CD4-positive, alpha-beta T cell (primary cell): ENCODE results near the gene KCTD7. TPM values are rescaled to one million over a fixed set of nuclear protein-coding genes. Genes with fewer than 3 reads are reported as not detected.

Source experiments
- ATAC-seq: fragments of 200-7000 bp; cut with Tn5 transposase; one replicate; pipeline ENCODE4 v1.10.0; 2022; ENCODE audit warnings: mild to moderate bottlenecking; ENCODE audit not compliant: poor library complexity
- CTCF ChIA-PET: fragments of 350-600 bp; sonication (Branson Sonifier 250); formaldehyde crosslinking; loops from one replicate; lab custom pipeline; 2021; ENCODE audit warnings: antibody characterized with exemption, inconsistent platforms; lab: Charles Lee
- POLR2A ChIA-PET: fragments of 350-600 bp; sonication (Branson Sonifier 250); formaldehyde crosslinking; loops from one replicate; lab custom pipeline; 2021; ENCODE audit warnings: antibody characterized with exemption, inconsistent platforms; lab: Charles Lee
- DNase-seq, 14 experiments: peaks; one replicate each; pipeline ENCODE4 v3.0.0-alpha.2; 2013 to 2020; ENCODE audit warnings: mixed read lengths in 2 of 14
- H3K27ac ChIP-seq, 2 donors: one replicate each; pipeline versions ENCODE4 v1.5.1 to v1.7.0; 2013; ENCODE audit warnings: low read length in 2 of 2, low read depth in 1 of 2, mild to moderate bottlenecking in 1 of 2
- H3K27me3 ChIP-seq, 2 experiments: 1 replicate in 1 of 2; 2 replicates in 1 of 2; pipeline versions ENCODE4 v1.6.1 to v1.7.0; 2013; ENCODE audit warnings: low read length in 2 of 2, control low read depth in 1 of 2, mild to moderate bottlenecking in 1 of 2, moderate library complexity in 1 of 2; ENCODE audit not compliant: insufficient read depth in 2 of 2, control insufficient read depth in 1 of 2
- H3K36me3 ChIP-seq: one replicate; pipeline ENCODE4 v1.6.1; 2013; ENCODE audit warnings: low read length, control low read depth; ENCODE audit not compliant: insufficient read depth
- H3K4me1 ChIP-seq: one replicate; pipeline ENCODE4 v1.6.1; 2013; ENCODE audit warnings: low read length, control low read depth; ENCODE audit not compliant: insufficient read depth
- H3K4me3 ChIP-seq: one replicate; pipeline ENCODE4 v1.5.1; 2013; ENCODE audit warnings: mild to moderate bottlenecking, low read length, moderate library complexity
- H3K9me3 ChIP-seq, 2 experiments: 1 replicate in 1 of 2; 2 replicates in 1 of 2; pipeline versions ENCODE4 v1.6.1 to v1.7.0; 2013; ENCODE audit warnings: low read length in 2 of 2, mild to moderate bottlenecking in 2 of 2, control low read depth in 1 of 2, moderate library complexity in 1 of 2; ENCODE audit not compliant: control insufficient read depth in 1 of 2, insufficient read depth in 1 of 2
- H3K27ac Mint-ChIP-seq: one replicate; pipeline ENCODE4 v1.8.0; 2020; ENCODE audit warnings: mixed read lengths
- H3K27me3 Mint-ChIP-seq: one replicate; pipeline ENCODE4 v1.8.0; 2021; ENCODE audit warnings: mixed read lengths
- H3K36me3 Mint-ChIP-seq: one replicate; pipeline ENCODE4 v1.8.0; 2021; ENCODE audit warnings: low read depth, mixed read lengths
- H3K4me1 Mint-ChIP-seq: one replicate; pipeline ENCODE4 v1.8.0; 2021; ENCODE audit warnings: low read depth, mixed read lengths
- H3K4me3 Mint-ChIP-seq: one replicate; pipeline ENCODE4 v1.8.0; 2020; ENCODE audit warnings: mild to moderate bottlenecking, mixed read lengths
- H3K9me3 Mint-ChIP-seq: one replicate; pipeline ENCODE4 v1.8.0; 2020; ENCODE audit warnings: mixed read lengths
- intact Hi-C, 2 experiments: fragments of 100-400 bp; cut with DNase I in 1 of 2; cut with micrococcal nuclease in 1 of 2; formaldehyde crosslinking; loops; one replicate each; pipeline versions ENCODE4 v1.15.1 to v1.9.0; 2023 to 2025; cut with DNase I, micrococcal nuclease
- total RNA-seq, 174 experiments: library from RNA in 2 of 174; stranded (reverse) in 2 of 174; gene quantifications; one replicate each; pipeline ENCODE4 v1.2.3 and lab custom pipeline; 2021 to 2026
- TF ChIP-seq, protein P1 (sequence below): fragments of 200-600 bp; IDR thresholded peaks from one replicate; pipeline ENCODE4 v1.8.0; 2022; ENCODE audit warnings: antibody characterized with exemption, mild to moderate bottlenecking

The KCTD7 gene
- total RNA-seq, 2 experiments from 2014 or later: 15.2 TPM

DNA sequence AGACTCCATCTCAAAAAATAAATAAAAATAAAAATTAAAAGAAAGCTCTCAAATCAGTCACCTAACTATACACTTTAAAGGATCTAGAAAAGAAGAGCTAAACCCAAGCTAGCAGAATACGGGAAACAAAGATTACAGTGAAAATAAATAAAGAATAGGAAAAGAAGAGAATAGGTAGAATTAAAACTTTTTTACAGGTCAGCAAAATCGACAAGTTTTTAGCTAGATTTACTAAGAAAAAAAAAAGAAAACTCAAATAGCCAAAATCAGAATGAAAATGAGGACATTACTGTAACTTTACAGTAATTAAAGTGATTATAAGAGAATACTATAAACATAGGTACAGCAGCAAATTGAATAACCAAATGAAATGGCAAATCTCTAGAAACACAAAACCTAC lies 60.4 kb downstream of the KCTD7 start:
- TF ChIP-seq, protein P1, sequence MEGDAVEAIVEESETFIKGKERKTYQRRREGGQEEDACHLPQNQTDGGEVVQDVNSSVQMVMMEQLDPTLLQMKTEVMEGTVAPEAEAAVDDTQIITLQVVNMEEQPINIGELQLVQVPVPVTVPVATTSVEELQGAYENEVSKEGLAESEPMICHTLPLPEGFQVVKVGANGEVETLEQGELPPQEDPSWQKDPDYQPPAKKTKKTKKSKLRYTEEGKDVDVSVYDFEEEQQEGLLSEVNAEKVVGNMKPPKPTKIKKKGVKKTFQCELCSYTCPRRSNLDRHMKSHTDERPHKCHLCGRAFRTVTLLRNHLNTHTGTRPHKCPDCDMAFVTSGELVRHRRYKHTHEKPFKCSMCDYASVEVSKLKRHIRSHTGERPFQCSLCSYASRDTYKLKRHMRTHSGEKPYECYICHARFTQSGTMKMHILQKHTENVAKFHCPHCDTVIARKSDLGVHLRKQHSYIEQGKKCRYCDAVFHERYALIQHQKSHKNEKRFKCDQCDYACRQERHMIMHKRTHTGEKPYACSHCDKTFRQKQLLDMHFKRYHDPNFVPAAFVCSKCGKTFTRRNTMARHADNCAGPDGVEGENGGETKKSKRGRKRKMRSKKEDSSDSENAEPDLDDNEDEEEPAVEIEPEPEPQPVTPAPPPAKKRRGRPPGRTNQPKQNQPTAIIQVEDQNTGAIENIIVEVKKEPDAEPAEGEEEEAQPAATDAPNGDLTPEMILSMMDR: no peak
- peaks cover 6% of the 10 kb centered on the region for H3K4me1 Mint-ChIP-seq
- ChIA-PET POLR2A (interaction anchor here (0.9 kb wide), 1 partner anchor 51 kb away, joined by 3 read pairs; no protein-coding TSS in a partner anchor), CTCF (no interaction called here)
- H3K9me3 Mint-ChIP-seq: no peaks in the 10 kb centered on the region
- H3K4me3 ChIP-seq: no peak overlapping the region
- no peak overlapping the region for H3K4me3 Mint-ChIP-seq
- DNase-seq: no peak
- intact Hi-C loops: no loop called here
- no peak for ATAC-seq
- no peaks in the 10 kb centered on the region for H3K4me1 ChIP-seq
- peaks cover 10% of the 10 kb centered on the region for H3K36me3 Mint-ChIP-seq
- H3K9me3 ChIP-seq: peaks cover 0 to 4% of the 10 kb centered on the region in 2 experiments
- no peaks in the 10 kb centered on the region for H3K27me3 Mint-ChIP-seq
- peaks cover 3% of the 10 kb centered on the region for H3K36me3 ChIP-seq
- H3K27ac ChIP-seq: no peak overlapping the region
- no peak overlapping the region for H3K27ac Mint-ChIP-seq
- H3K27me3 ChIP-seq: no peaks in the 10 kb centered on the region

DNA sequence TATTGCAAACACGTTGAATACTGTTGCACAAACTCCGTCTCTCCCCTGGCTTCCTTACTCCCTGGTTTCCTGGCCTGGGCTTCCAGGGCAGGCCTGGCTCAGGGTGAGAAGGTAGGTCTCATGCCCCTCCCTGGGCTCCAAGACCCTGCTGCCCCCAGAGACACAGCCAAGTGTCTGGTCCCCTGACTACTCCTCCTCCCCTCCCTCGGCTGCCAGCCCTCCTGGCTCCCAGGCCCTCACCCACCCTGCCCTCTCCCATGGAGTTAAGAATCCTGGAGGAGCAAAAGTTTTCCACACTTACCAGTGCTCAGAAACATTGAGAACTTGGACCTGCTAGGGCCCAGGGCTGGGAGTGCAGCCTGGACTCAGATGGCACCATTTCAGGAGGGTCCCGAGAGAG lies 64.7 kb downstream of the KCTD7 start:
- no peak overlapping the region for H3K27ac ChIP-seq
- peaks cover 14% of the 10 kb centered on the region for H3K36me3 Mint-ChIP-seq
- no peak overlapping the region for H3K4me3 ChIP-seq
- TF ChIP-seq, protein P1: no peak
- no peaks in the 10 kb centered on the region for H3K27me3 Mint-ChIP-seq
- DNase-seq (no peak), ATAC-seq (no peak)
- intact Hi-C loops: no loop called here
- H3K4me1 ChIP-seq: no peaks in the 10 kb centered on the region
- H3K4me1 Mint-ChIP-seq: no peaks in the 10 kb centered on the region
- no peaks in the 10 kb centered on the region for H3K9me3 ChIP-seq
- no peak overlapping the region for H3K27ac Mint-ChIP-seq
- no peak overlapping the region for H3K4me3 Mint-ChIP-seq
- H3K36me3 ChIP-seq: peaks cover 4% of the 10 kb centered on the region
- POLR2A ChIA-PET: no interaction called here
- H3K27me3 ChIP-seq: no peaks in the 10 kb centered on the region
- CTCF ChIA-PET: no interaction called here
- no peaks in the 10 kb centered on the region for H3K9me3 Mint-ChIP-seq

Other genes starting within 250 kb of the KCTD7 start
- gene RABGEF1, start 111.9 kb downstream of the KCTD7 start, total RNA-seq: 10 to 100 TPM; 18.9 to 20.1 TPM